ENCODE results near the gene MNT.
A peak's percentile ranks its signal among the peaks of the same experiment; 100 is the strongest.

GRCh38 chr17:2392252-2393173, 8.3 kb downstream of the MNT start:
- TF ChIP-seq CTCF (IDR thresholded peaks at IDR 0.05; ENCODE audit: low read depth, low read length) (no peak), MYC (IDR thresholded peaks at IDR 0.05; ENCODE audit: low read depth, low read length) (peak; percentile 82)

All from NB4 (cell line).